ENCODE results near the gene SUMF1. TPM values are rescaled to one million over a fixed set of nuclear protein-coding genes. Genes with fewer than 3 reads are reported as not detected.

Gene SUMF1
- total RNA-seq, 2 experiments from 2014 or later, result 3.5 to 4.9 TPM

GRCh38 chr3:4496087-4496452 is 29.0 kb upstream of the SUMF1 start:
- Mint-ChIP-seq H3K27ac (peak overlapping the region; percentile 71), H3K9me3 (ENCODE audit: low read depth) (no peaks in the 10 kb centered on the region), H3K4me1 (peaks cover 32% of the 10 kb centered on the region), H3K4me3 (peak overlapping the region; percentile 77), H3K27me3 (peaks cover 3% of the 10 kb centered on the region), H3K36me3 (ENCODE audit: low read depth) (peaks cover 16% of the 10 kb centered on the region)
- intact Hi-C loops (cut with DNase I, micrococcal nuclease), result loop anchor here (10.0 kb wide), 3 partner anchors 139 to 1321 kb away; partner anchors contain the start of gene CRBN (in 1 of the 2)
- no peak for DNase-seq
- POLR2A ChIA-PET, result interaction anchor here (0.6 to 1.7 kb wide), 2 partner anchors 23 to 651 kb away, joined by 3 to 4 read pairs; no protein-coding TSS in a partner anchor
- CTCF ChIA-PET, result interaction anchor here (0.5 to 4.5 kb wide), 8 partner anchors 8 to 209 kb away, joined by 3 to 27 read pairs (median 3); no protein-coding TSS in a partner anchor
- ATAC-seq, result no peak

GRCh38 chr3:4495294-4496086 is 28.4 kb upstream of the SUMF1 start:
- intact Hi-C loops (cut with DNase I, micrococcal nuclease), result loop anchor here (1.0 to 10.0 kb wide), 6 partner anchors 9 to 1321 kb away; partner anchors contain the start of gene CRBN (in 1 of the 2)
- POLR2A ChIA-PET, result interaction anchor here (0.6 to 1.7 kb wide), 6 partner anchors 23 to 652 kb away, joined by 3 to 5 read pairs (median 3); no protein-coding TSS in a partner anchor
- H3K27me3 Mint-ChIP-seq, result peaks cover 7% of the 10 kb centered on the region
- peaks cover 32% of the 10 kb centered on the region for H3K4me1 Mint-ChIP-seq
- peak overlapping the region; percentile 77 for H3K4me3 Mint-ChIP-seq
- no peaks in the 10 kb centered on the region for H3K9me3 Mint-ChIP-seq (ENCODE audit: low read depth)
- DNase-seq (no peak), ATAC-seq (no peak)
- CTCF ChIA-PET, result interaction anchor here (0.5 to 4.5 kb wide), 14 partner anchors 9 to 216 kb away, joined by 3 to 27 read pairs (median 3); no protein-coding TSS in a partner anchor
- H3K36me3 Mint-ChIP-seq (ENCODE audit: low read depth), result peaks cover 16% of the 10 kb centered on the region
- H3K27ac Mint-ChIP-seq, result peak overlapping the region; percentile 71

DNA sequence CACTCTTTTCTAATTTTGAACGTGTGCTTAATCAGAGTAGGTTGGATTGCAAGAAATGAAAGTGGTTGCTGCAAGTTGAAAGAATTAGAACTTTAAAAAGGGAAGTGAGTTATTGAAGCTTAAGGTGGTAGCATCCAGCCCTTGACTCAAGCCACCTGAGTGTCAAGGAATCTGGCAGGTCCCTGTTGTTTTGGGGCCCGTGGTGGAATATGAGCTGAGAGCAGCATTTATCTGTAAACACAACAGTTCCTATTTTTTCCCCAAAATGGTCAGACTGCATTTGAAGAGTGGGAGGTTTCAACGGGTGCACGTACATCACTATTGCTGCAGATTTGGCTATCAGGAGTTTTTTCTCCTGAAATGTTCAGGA is 27.8 kb upstream of the SUMF1 start:
- Mint-ChIP-seq H3K27ac (peak overlapping the region; percentile 71), H3K4me3 (peak overlapping the region; percentile 77), H3K4me1 (peaks cover 32% of the 10 kb centered on the region), H3K9me3 (ENCODE audit: low read depth) (no peaks in the 10 kb centered on the region), H3K27me3 (peaks cover 8% of the 10 kb centered on the region), H3K36me3 (ENCODE audit: low read depth) (peaks cover 13% of the 10 kb centered on the region)
- ChIA-PET POLR2A (interaction anchor here (0.6 to 2.9 kb wide), 5 partner anchors 24 to 143 kb away, joined by 3 to 15 read pairs (median 3); partner anchors contain the start of gene SUMF1), CTCF (interaction anchor here (0.6 to 4.5 kb wide), 11 partner anchors 9 to 217 kb away, joined by 3 to 27 read pairs (median 3); no protein-coding TSS in a partner anchor)
- DNase-seq, result no peak
- ATAC-seq, result no peak
- intact Hi-C loops (cut with DNase I, micrococcal nuclease), result loop anchor here (1.0 to 10.0 kb wide), 8 partner anchors 9 to 1320 kb away; partner anchors contain the start of genes CRBN (in 1 of the 2) and EDEM1 (in 1 of the 2)

DNA sequence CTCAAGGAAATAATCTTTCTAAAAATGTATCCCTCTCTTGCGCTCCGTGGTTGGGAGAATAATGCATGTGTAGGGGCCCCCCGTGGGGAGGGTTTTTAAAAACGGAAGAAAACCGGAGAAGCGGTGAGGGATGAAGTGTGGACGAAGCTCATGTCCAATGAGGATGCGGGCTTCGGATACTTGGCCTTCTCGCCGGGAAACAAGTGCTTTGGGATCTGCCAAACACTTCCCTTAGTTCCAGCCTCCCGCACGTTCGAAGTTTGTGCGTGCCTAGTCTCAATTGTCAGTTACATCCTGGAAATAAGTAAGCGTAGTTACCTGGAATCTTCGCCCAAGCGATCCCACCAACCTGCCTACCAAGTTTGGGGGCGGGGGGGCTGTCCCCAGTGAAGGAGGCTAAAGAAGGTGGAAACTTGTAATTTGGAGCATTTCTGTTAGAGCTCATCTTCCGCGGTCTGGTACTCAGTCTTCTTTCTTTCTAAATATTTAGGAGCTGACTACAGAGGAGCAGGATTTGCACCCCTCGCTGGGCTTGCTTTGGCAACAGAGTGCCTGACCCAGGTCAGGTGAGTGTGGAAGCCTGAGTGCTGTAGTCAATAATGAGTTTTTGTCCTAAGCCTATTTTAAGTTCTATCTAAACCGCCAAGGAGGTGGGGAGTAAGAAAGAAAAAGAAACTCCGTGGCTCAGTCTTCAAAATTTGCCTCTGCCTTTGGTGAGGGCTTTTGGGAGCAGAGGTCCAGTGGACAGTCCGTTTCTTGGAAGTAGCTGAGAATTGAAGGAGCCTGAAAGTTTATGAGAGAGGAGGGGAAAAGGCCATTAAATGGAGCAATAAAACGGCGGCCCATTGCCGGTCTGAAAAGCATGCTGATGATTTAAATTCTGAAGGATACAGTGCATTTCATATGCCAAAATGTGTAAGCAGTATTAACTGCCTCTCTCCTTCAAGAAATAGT is 27.1 kb upstream of the SUMF1 start:
- H3K4me3 Mint-ChIP-seq, result peak overlapping the region; percentile 77

GRCh38 chr3:4493014-4493940 is 26.2 kb upstream of the SUMF1 start, which contains the start of gene ITPR1:
ITPR1 (plus strand) TSS chr3:4493348; CDS start chr3:4516492, 23,144 bp downstream.
- Mint-ChIP-seq H3K27me3 (peaks cover 8% of the 10 kb centered on the region), H3K36me3 (ENCODE audit: low read depth) (peaks cover 11% of the 10 kb centered on the region), H3K9me3 (ENCODE audit: low read depth) (no peaks in the 10 kb centered on the region), H3K27ac (peak within 1 kb of the TSS; percentile 71), H3K4me1 (peaks cover 32% of the 10 kb centered on the region), H3K4me3 (peak within 1 kb of the TSS; percentile 77)
- ChIA-PET POLR2A (interaction anchor here (0.6 to 2.9 kb wide), 12 partner anchors 11 to 409 kb away, joined by 3 to 24 read pairs (median 7); partner anchors contain the start of gene SUMF1), CTCF (interaction anchor here (0.6 to 4.5 kb wide), 8 partner anchors 11 to 142 kb away, joined by 3 to 27 read pairs (median 6); no protein-coding TSS in a partner anchor)
- ATAC-seq, result peak; percentile 95
- intact Hi-C loops (cut with DNase I, micrococcal nuclease), result loop anchor here (1.0 to 10.0 kb wide), 16 partner anchors 18 to 1366 kb away; partner anchors contain the start of genes SETMAR (in 2 of the 2), SUMF1 (in 2 of the 2), ARL8B (in 1 of the 2) and BHLHE40 (in 1 of the 2)
- DNase-seq, result peak; percentile 99

More for the DNA sequence above, 27.1 kb upstream of the SUMF1 start:
- peaks cover 32% of the 10 kb centered on the region for H3K4me1 Mint-ChIP-seq
- peak overlapping the region; percentile 71 for H3K27ac Mint-ChIP-seq
- ChIA-PET POLR2A (interaction anchor here (0.6 to 2.9 kb wide), 12 partner anchors 13 to 408 kb away, joined by 3 to 24 read pairs (median 7); partner anchors contain the start of gene SUMF1), CTCF (interaction anchor here (0.6 to 4.5 kb wide), 15 partner anchors 10 to 217 kb away, joined by 3 to 27 read pairs (median 4); no protein-coding TSS in a partner anchor)
- peaks cover 11% of the 10 kb centered on the region for H3K36me3 Mint-ChIP-seq (ENCODE audit: low read depth)
- intact Hi-C loops (cut with DNase I, micrococcal nuclease), result loop anchor here (1.0 to 10.0 kb wide), 16 partner anchors 19 to 1367 kb away; partner anchors contain the start of genes SETMAR (in 2 of the 2), SUMF1 (in 2 of the 2), ARL8B (in 1 of the 2) and BHLHE40 (in 1 of the 2)
- peaks cover 8% of the 10 kb centered on the region for H3K27me3 Mint-ChIP-seq
- ATAC-seq (no peak), DNase-seq (peak; percentile 41)
- no peaks in the 10 kb centered on the region for H3K9me3 Mint-ChIP-seq (ENCODE audit: low read depth)

- Mint-ChIP-seq H3K27ac (peak overlapping the region; percentile 35), H3K4me1 (peaks cover 32% of the 10 kb centered on the region), H3K27me3 (peaks cover 8% of the 10 kb centered on the region), H3K9me3 (ENCODE audit: low read depth) (no peaks in the 10 kb centered on the region), H3K4me3 (peak overlapping the region; percentile 77), H3K36me3 (ENCODE audit: low read depth) (peaks cover 6% of the 10 kb centered on the region)
- ATAC-seq (peak; percentile 5), DNase-seq (peak; percentile 61)
- ChIA-PET CTCF (interaction anchor here (0.6 to 4.5 kb wide), 8 partner anchors 12 to 142 kb away, joined by 3 to 27 read pairs (median 6); no protein-coding TSS in a partner anchor), POLR2A (interaction anchor here (0.9 to 2.9 kb wide), 8 partner anchors 11 to 141 kb away, joined by 3 to 24 read pairs (median 7); partner anchors contain the start of gene SUMF1)
- intact Hi-C loops (cut with DNase I, micrococcal nuclease), result loop anchor here (1.0 to 10.0 kb wide), 16 partner anchors 18 to 1366 kb away; partner anchors contain the start of genes SETMAR (in 2 of the 2), SUMF1 (in 2 of the 2), ARL8B (in 1 of the 2) and BHLHE40 (in 1 of the 2)
Measured at GRCh38 chr3:4492208-4493013, 25.3 kb upstream of the SUMF1 start.

DNA sequence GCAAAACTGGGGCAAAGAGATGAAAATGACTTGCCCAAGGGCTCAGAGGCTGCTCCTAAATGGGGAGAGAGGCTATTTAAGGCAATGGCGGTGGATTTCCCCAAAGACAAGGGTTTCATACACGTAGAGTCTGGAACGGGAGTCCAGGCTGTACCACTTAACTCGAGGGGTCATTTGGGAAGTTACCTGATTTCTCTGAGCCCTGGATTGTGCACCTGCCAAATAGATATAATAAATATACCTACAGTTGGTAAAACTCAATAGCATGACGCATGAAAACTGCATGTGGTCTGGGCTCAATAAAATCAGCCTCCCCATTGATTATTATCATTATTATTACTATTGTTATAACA is 24.8 kb upstream of the SUMF1 start:
- no peaks in the 10 kb centered on the region for H3K9me3 Mint-ChIP-seq (ENCODE audit: low read depth)
- ATAC-seq (no peak), DNase-seq (no peak)
- H3K36me3 Mint-ChIP-seq (ENCODE audit: low read depth), result peaks cover 6% of the 10 kb centered on the region
- H3K27me3 Mint-ChIP-seq, result peaks cover 8% of the 10 kb centered on the region
- CTCF ChIA-PET, result interaction anchor here (1.1 to 2.8 kb wide), 3 partner anchors 12 to 186 kb away, joined by 3 to 10 read pairs (median 4); no protein-coding TSS in a partner anchor
- no peak overlapping the region for H3K27ac Mint-ChIP-seq
- intact Hi-C loops (cut with DNase I, micrococcal nuclease), result loop anchor here (2.0 to 10.0 kb wide), 10 partner anchors 17 to 1365 kb away; partner anchors contain the start of genes BHLHE40 (in 1 of the 2), CRBN (in 1 of the 2), EDEM1 (in 1 of the 2) and TRNT1 (in 1 of the 2)
- POLR2A ChIA-PET, result interaction anchor here (1.9 to 2.9 kb wide), 4 partner anchors 12 to 141 kb away, joined by 7 to 15 read pairs (median 10); partner anchors contain the start of gene SUMF1
- H3K4me3 Mint-ChIP-seq, result peak overlapping the region; percentile 77
- peaks cover 29% of the 10 kb centered on the region for H3K4me1 Mint-ChIP-seq

DNA sequence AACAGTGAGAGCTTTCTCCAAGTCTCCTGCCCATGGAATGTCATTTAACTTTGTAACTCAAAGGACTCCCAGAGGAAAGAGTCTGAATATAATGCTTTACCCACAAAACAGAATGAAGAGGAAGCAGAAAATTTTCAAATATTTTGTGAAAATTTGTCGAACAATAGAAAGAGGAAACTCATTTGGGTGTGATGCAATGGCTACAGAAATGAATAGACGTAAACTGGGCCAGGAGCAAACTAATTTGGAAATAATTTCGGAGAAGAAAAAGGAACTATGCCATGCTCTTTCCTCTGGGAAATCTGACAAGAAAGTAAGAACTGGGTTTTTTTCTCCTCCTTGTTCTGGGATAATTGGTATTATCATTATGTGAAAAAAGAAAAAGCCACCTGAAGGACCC is 11.2 kb upstream of the SUMF1 start:
- no peaks in the 10 kb centered on the region for H3K36me3 Mint-ChIP-seq (ENCODE audit: low read depth)
- H3K4me1 Mint-ChIP-seq, result peaks cover 14% of the 10 kb centered on the region
- DNase-seq, result no peak
- H3K9me3 Mint-ChIP-seq (ENCODE audit: low read depth), result no peaks in the 10 kb centered on the region
- no peak for ATAC-seq
- no peak overlapping the region for H3K4me3 Mint-ChIP-seq
- H3K27ac Mint-ChIP-seq, result no peak overlapping the region
- H3K27me3 Mint-ChIP-seq, result peaks cover 22% of the 10 kb centered on the region
- intact Hi-C loops (cut with DNase I, micrococcal nuclease), result no loop called here
- CTCF ChIA-PET, result no interaction called here
- POLR2A ChIA-PET, result no interaction called here

- Mint-ChIP-seq H3K9me3 (ENCODE audit: low read depth) (no peaks in the 10 kb centered on the region), H3K4me3 (no peak overlapping the region), H3K36me3 (ENCODE audit: low read depth) (no peaks in the 10 kb centered on the region), H3K27me3 (peaks cover 27% of the 10 kb centered on the region), H3K4me1 (peaks cover 14% of the 10 kb centered on the region), H3K27ac (no peak overlapping the region)
- intact Hi-C loops (cut with DNase I, micrococcal nuclease), result no loop called here
- ChIA-PET CTCF (interaction anchor here (0.6 kb wide), 1 partner anchor 328 kb away, joined by 3 read pairs; no protein-coding TSS in a partner anchor), POLR2A (no interaction called here)
- DNase-seq (no peak), ATAC-seq (no peak)
Measured at GRCh38 chr3:4476496-4476895, 9.4 kb upstream of the SUMF1 start.
